BJ (cell line): ENCODE results near the gene PFN1. TPM values are rescaled to one million over a fixed set of nuclear protein-coding genes. Genes with fewer than 3 reads are reported as not detected.
A peak's percentile ranks its signal among the peaks of the same experiment; 100 is the strongest.

Experiments used
- CTCF ChIA-PET: fragments of 350-600 bp; formaldehyde crosslinking; extraction: SDS; loops from one replicate; lab custom pipeline; 2021; ENCODE audit warnings: antibody characterized with exemption, inconsistent platforms; lab: Yijun Ruan, JAX
- POLR2A ChIA-PET: fragments of 300-600 bp; sonication (Branson Sonifier 250); formaldehyde crosslinking; extraction: SDS; loops from one replicate; lab custom pipeline; 2021; ENCODE audit warnings: antibody characterized with exemption; lab: Charles Lee
- DNase-seq: peaks from one replicate; pipeline ENCODE4 v3.0.0-alpha.2; 2011; ENCODE audit warnings: low read depth
- H3K27me3 ChIP-seq: 2 replicates; pipeline ENCODE4 v1.6.0; 2011; ENCODE audit warnings: low read length; ENCODE audit not compliant: control insufficient read depth, insufficient read depth
- H3K36me3 ChIP-seq: 2 replicates; pipeline ENCODE4 v1.5.1; 2011; ENCODE audit warnings: low read length; ENCODE audit not compliant: control insufficient read depth, insufficient read depth
- H3K4me3 ChIP-seq: 2 replicates; pipeline ENCODE4 v1.5.1; 2011; ENCODE audit warnings: low read depth, mild to moderate bottlenecking, control low read depth, low read length
- polyA plus RNA-seq: library from polyadenylated mRNA; depleted of rRNA; stranded (reverse); fragments of >200 nt; gene quantifications from 2 replicates; pipeline ENCODE4 v1.2.3, GENCODE V29; 2011
- TF ChIP-seq, protein P1 (sequence below): IDR thresholded peaks from 2 replicates; pipeline ENCODE4 v1.5.1; 2011; ENCODE audit warnings: low read depth, mild to moderate bottlenecking, control low read depth, inconsistent platforms, low read length, moderate library complexity; ENCODE audit not compliant: insufficient read depth

PFN1 gene
- polyA plus RNA-seq, 1 experiment = 1,791 TPM

DNA sequence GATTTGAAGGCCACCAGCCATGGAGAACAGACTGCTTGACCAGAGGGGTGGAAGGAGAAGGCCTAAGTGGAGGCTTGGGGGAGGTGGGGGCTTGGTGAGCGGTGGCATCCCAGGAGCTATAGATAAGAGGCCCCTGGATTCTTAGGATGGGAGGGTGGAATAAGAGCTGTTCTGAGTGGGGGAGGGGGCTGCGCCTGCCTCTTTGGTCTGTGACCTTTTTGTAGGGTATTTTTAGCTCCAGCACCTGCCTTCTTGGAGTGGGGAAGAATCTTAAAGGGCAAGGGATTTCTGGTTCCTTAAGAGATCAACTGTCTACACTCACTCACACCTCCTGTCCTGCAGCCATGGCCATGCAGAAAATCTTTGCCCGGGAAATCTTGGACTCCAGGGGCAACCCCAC lies 3.2 kb upstream of the PFN1 start:
- ChIA-PET POLR2A (interaction anchor here (1.3 kb wide), 1 partner anchor 12 kb away, joined by 3 read pairs; the partner anchor contains the start of genes RNF167 and SLC25A11), CTCF (interaction anchor here (1.6 kb wide), 1 partner anchor 12 kb away, joined by 4 read pairs; no protein-coding TSS in a partner anchor)
- Histone ChIP-seq H3K27me3 (no peaks in the 10 kb centered on the region), H3K36me3 (no peaks in the 10 kb centered on the region), H3K4me3 (no peak overlapping the region)
- TF ChIP-seq, protein P1, sequence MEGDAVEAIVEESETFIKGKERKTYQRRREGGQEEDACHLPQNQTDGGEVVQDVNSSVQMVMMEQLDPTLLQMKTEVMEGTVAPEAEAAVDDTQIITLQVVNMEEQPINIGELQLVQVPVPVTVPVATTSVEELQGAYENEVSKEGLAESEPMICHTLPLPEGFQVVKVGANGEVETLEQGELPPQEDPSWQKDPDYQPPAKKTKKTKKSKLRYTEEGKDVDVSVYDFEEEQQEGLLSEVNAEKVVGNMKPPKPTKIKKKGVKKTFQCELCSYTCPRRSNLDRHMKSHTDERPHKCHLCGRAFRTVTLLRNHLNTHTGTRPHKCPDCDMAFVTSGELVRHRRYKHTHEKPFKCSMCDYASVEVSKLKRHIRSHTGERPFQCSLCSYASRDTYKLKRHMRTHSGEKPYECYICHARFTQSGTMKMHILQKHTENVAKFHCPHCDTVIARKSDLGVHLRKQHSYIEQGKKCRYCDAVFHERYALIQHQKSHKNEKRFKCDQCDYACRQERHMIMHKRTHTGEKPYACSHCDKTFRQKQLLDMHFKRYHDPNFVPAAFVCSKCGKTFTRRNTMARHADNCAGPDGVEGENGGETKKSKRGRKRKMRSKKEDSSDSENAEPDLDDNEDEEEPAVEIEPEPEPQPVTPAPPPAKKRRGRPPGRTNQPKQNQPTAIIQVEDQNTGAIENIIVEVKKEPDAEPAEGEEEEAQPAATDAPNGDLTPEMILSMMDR = no peak
- no peak for DNase-seq

DNA sequence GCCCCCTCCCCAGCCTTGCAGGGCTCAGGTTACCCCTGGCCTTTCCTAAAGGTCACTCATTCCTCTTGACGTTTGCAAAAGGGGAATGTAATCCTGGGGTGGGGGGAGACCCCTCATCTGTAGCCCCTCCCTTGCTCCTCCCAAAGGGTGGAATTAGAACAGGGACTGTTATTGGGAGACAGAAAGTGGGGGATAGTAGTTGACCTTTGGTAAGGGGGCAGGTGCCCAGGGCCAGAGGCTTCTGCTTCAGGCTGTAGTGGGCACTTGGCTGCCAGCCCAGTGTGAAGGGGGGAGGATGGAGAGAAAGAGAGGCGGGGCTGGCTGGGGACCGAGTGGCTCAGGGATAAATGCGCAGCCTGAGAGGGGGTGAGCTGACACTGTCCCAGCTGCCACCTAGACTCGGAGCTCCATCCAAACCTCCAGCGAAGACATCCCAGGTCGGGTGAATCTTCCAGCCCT lies 2.4 kb upstream of the PFN1 start, which contains the start of gene ENO3:
Gene ENO3 (plus strand): TSS at position 374 of the 459 bp plus-strand sequence. CDS start 711 bp downstream, outside the sequence.
- CTCF ChIA-PET = no interaction called here
- Histone ChIP-seq H3K36me3 (peaks cover 4% of the 10 kb centered on the region), H3K27me3 (no peaks in the 10 kb centered on the region), H3K4me3 (peak within 1 kb of the TSS; percentile 92)
- POLR2A ChIA-PET = interaction anchor here (1.3 kb wide), 1 partner anchor 11 kb away, joined by 3 read pairs; the partner anchor contains the start of genes RNF167 and SLC25A11
- TF ChIP-seq, protein P1 = no peak
- DNase-seq = no peak

DNA sequence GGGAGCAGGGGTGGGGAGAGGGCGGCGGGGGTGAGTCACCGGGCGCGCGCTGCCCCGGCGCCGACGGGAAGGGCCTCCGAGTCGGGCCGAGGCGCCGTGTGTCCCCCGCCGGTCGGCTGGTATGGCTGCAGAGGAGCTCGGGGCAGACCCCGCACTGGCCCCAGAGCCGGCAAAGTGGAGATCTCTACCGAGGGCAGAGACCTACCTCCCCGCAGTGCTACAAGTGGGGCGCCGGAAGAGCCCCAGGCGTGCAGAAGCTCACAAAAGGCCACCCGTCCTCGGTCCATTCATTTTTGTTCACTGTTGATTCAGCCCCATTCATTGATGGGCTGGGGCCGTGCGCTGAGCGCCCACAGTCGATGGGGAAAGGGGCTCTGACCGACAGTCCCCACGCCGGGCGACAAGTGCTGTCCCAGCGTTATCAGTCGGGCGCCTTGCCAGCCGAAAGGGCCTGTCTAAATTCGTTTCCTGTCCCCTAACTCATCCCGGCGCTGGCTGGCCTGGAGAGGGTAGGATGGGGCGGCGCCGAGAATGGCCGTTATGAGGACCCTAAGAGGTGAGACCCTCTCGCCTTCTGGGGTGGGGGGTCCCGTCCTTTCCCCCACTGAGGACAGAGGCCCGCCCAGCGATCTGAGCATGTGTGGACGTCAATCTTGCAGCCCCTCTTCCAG lies 1.9 kb upstream of the PFN1 start:
- Histone ChIP-seq H3K4me3 (peak overlapping the region; percentile 92), H3K36me3 (peaks cover 9% of the 10 kb centered on the region), H3K27me3 (no peaks in the 10 kb centered on the region)
- TF ChIP-seq, protein P1 = no peak
- no peak for DNase-seq
- POLR2A ChIA-PET = interaction anchor here (0.6 kb wide), 1 partner anchor 17 kb away, joined by 3 read pairs; no protein-coding TSS in a partner anchor
- CTCF ChIA-PET = no interaction called here

DNA sequence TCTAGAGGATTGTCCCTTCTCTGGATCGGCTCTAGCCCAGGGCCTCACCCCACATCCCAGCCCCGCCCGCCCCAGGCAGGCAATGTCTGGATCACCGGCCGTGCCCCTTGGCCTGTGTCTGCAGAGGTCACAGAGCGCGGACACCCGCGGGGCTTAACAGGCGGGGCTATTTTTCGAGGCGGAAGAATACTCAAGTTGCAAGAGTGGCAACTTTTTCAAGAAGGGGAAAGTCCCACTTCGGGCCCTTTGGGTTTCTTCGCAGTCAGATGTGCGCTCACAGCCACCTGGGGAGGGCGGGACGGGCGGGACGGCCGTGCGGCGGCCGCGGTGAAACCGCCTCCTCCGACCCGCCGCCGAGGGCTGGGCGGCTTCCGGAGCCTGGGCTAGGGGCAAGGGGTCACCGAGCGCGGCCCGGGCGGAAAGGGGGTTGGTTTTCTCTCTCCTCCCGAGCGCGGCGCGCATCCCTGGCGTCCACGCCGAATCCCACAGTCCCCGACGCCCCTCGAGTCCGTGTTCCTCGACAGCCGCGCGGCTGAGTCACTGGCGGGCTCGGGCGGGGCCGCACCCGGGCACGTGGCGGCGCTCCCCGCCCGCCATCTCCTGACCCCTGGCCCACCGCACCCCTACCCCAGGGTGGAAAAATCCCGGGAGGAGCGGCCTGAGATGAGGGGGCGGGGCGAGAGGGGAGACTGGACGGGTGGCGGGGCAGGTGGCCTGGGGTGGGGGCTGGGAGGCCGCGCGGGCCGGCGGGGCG lies 1.2 kb upstream of the PFN1 start:
- CTCF ChIA-PET = no interaction called here

More for the DNA sequence above, 1.2 kb upstream of the PFN1 start:
- Histone ChIP-seq H3K36me3 (peaks cover 12% of the 10 kb centered on the region), H3K27me3 (no peaks in the 10 kb centered on the region), H3K4me3 (peak overlapping the region; percentile 92)
- TF ChIP-seq, protein P1 = no peak
- POLR2A ChIA-PET = interaction anchor here (0.6 to 2.5 kb wide), 3 partner anchors 9 to 18 kb away, joined by 3 to 17 read pairs (median 3); partner anchors contain the start of genes RNF167 and SPAG7
- no peak for DNase-seq
